ENCODE measurements around the gene CKAP2L. TPM values are rescaled to one million over a fixed set of nuclear protein-coding genes. Genes with fewer than 3 reads are reported as not detected.

Gene CKAP2L
- total RNA-seq, 1 donor from 2014 or later, result 2.1 TPM

- peaks cover 11% of the 10 kb centered on the region for H3K9me3 Mint-ChIP-seq (ENCODE audit: unreplicated experiment)
- no peak overlapping the region for H2AFZ ChIP-seq (ENCODE audit: low read depth, low read length)
- no peak overlapping the region for H3K27ac ChIP-seq (ENCODE audit: low read depth, low read length)
- peaks cover 10% of the 10 kb centered on the region for H3K4me1 ChIP-seq (ENCODE audit: insufficient read depth, low read length)
- H3K4me3 ChIP-seq (ENCODE audit: insufficient read depth, low read depth, low read length), result no peak overlapping the region
- H3K27me3 Mint-ChIP-seq (ENCODE audit: low read depth, unreplicated experiment), result peaks cover under 1% of the 10 kb centered on the region
- TF ChIP-seq CTCF (IDR thresholded peaks at IDR 0.05; ENCODE audit: insufficient read depth, low read depth, low read length), result no peak
- TF ChIP-seq EZH2 (IDR thresholded peaks at IDR 0.05; ENCODE audit: insufficient read depth, low read length), result no peak
- no peaks in the 10 kb centered on the region for H3K79me2 ChIP-seq (ENCODE audit: insufficient read depth, low read length)
- no peaks in the 10 kb centered on the region for H3K36me3 ChIP-seq (ENCODE audit: insufficient read depth, low read length)
- peaks cover 12% of the 10 kb centered on the region for H3K4me1 Mint-ChIP-seq (ENCODE audit: low read depth, unreplicated experiment)
- H3K4me3 Mint-ChIP-seq (ENCODE audit: unreplicated experiment), result no peak overlapping the region
- DNase-seq (ENCODE audit: low read depth) (no peak), FAIRE-seq (no peak)
- no peaks in the 10 kb centered on the region for H3K27me3 ChIP-seq (ENCODE audit: insufficient read depth, low read length)
- H3K27ac Mint-ChIP-seq (ENCODE audit: unreplicated experiment), result no peak overlapping the region
- no peaks in the 10 kb centered on the region for H4K20me1 ChIP-seq (ENCODE audit: insufficient read depth, low read length)
- no peaks in the 10 kb centered on the region for H3K9me3 ChIP-seq (ENCODE audit: insufficient read depth, low read depth, low read length)
- H3K9ac ChIP-seq (ENCODE audit: low read length), result no peak overlapping the region
- H3K36me3 Mint-ChIP-seq (ENCODE audit: low read depth, unreplicated experiment), result no peaks in the 10 kb centered on the region
- H3K4me2 ChIP-seq (ENCODE audit: low read length), result no peak overlapping the region
Observed at GRCh38 chr2:112800881-112801583, 36.6 kb upstream of the CKAP2L start.

- Histone ChIP-seq H3K79me2 (ENCODE audit: insufficient read depth, low read length) (no peaks in the 10 kb centered on the region), H3K4me2 (ENCODE audit: low read length) (no peak overlapping the region), H3K9me3 (ENCODE audit: insufficient read depth, low read depth, low read length) (no peaks in the 10 kb centered on the region), H3K27me3 (ENCODE audit: insufficient read depth, low read length) (no peaks in the 10 kb centered on the region), H3K27ac (ENCODE audit: low read depth, low read length) (no peak overlapping the region), H2AFZ (ENCODE audit: low read depth, low read length) (no peak overlapping the region), H3K4me1 (ENCODE audit: insufficient read depth, low read length) (peaks cover 6% of the 10 kb centered on the region), H3K36me3 (ENCODE audit: insufficient read depth, low read length) (no peaks in the 10 kb centered on the region), H4K20me1 (ENCODE audit: insufficient read depth, low read length) (no peaks in the 10 kb centered on the region), H3K9ac (ENCODE audit: low read length) (no peak overlapping the region), H3K4me3 (ENCODE audit: insufficient read depth, low read depth, low read length) (no peak overlapping the region)
- no peak overlapping the region for H3K27ac Mint-ChIP-seq (ENCODE audit: unreplicated experiment)
- TF ChIP-seq CTCF (IDR thresholded peaks at IDR 0.05; ENCODE audit: insufficient read depth, low read depth, low read length) (no peak), EZH2 (IDR thresholded peaks at IDR 0.05; ENCODE audit: insufficient read depth, low read length) (no peak)
- DNase-seq (ENCODE audit: low read depth) (no peak), FAIRE-seq (no peak)
- peaks cover 8% of the 10 kb centered on the region for H3K4me1 Mint-ChIP-seq (ENCODE audit: low read depth, unreplicated experiment)
- H3K9me3 Mint-ChIP-seq (ENCODE audit: unreplicated experiment), result peaks cover 13% of the 10 kb centered on the region
- peaks cover 3% of the 10 kb centered on the region for H3K27me3 Mint-ChIP-seq (ENCODE audit: low read depth, unreplicated experiment)
- H3K4me3 Mint-ChIP-seq (ENCODE audit: unreplicated experiment), result no peak overlapping the region
- no peaks in the 10 kb centered on the region for H3K36me3 Mint-ChIP-seq (ENCODE audit: low read depth, unreplicated experiment)
Observed at GRCh38 chr2:112798979-112799975, 34.9 kb upstream of the CKAP2L start.

Data from astrocyte (in vitro differentiated cells and primary cell).